K562 (cell line): ENCODE results near the gene TXLNA. TPM values are rescaled to one million over a fixed set of nuclear protein-coding genes. Genes with fewer than 3 reads are reported as not detected.

ENCODE experiments used
- ARID1B ChIP-seq: fragments of 450-650 bp; IDR thresholded peaks from 2 replicates; pipeline ENCODE4 v1.6.1; 2016; ENCODE audit warnings: antibody characterized with exemption, mild to moderate bottlenecking, inconsistent platforms
- BRD9 ChIP-seq: fragments of 450-650 bp; IDR thresholded peaks from 2 replicates; pipeline ENCODE4 v1.6.1; 2018; ENCODE audit warnings: low read depth; ENCODE audit not compliant: partially characterized antibody
- CBX2 ChIP-seq: fragments of 200-600 bp; sonication (generic); IDR thresholded peaks from one replicate; pipeline ENCODE4 v1.6.1; 2012; ENCODE audit warnings: mild to moderate bottlenecking, low read length, inconsistent platforms; ENCODE audit not compliant: insufficient read depth, poor library complexity, severe bottlenecking
- CREB5 ChIP-seq: fragments of 250-450 bp; sonication (Bioruptor Pico); IDR thresholded peaks from 2 replicates; pipeline ENCODE4 v1.5.0; 2020; ENCODE audit warnings: mild to moderate bottlenecking
- DEAF1 ChIP-seq: fragments of 450-650 bp; formaldehyde crosslinking; IDR thresholded peaks from 2 replicates; pipeline ENCODE4 v1.4.0; 2020; ENCODE audit warnings: mild to moderate bottlenecking, moderate library complexity
- FOXA3 ChIP-seq, 2 experiments: fragments of 450-650 bp in 1 of 2; sonication (generic) in 1 of 2; formaldehyde crosslinking; IDR thresholded peaks in 1 of 2; conservative IDR thresholded peaks in 1 of 2; 2 replicates each; pipeline versions ENCODE4 v1.4.0 to v1.8.0; 2020 to 2022; ENCODE audit warnings: mild to moderate bottlenecking in 2 of 2, missing genetic modification reagents in 1 of 2
- GATAD2A ChIP-seq: fragments of 450-650 bp; IDR thresholded peaks from 2 replicates; pipeline ENCODE4 v1.6.1; 2017
- HIVEP1 ChIP-seq: fragments of 250-450 bp; sonication (Bioruptor Pico); IDR thresholded peaks from 2 replicates; pipeline ENCODE4 v1.4.0; 2020; ENCODE audit warnings: mild to moderate bottlenecking
- POLR2G ChIP-seq: fragments of 200-400 bp; formaldehyde crosslinking; IDR thresholded peaks from 2 replicates; pipeline ENCODE4 v1.6.1; 2017; ENCODE audit warnings: low read depth, mild to moderate bottlenecking, antibody characterized with exemption, low read length, moderate library complexity
- PTTG1 ChIP-seq: fragments of 450-650 bp; IDR thresholded peaks from 2 replicates; pipeline ENCODE4 v1.6.1; 2016; ENCODE audit warnings: low read depth, mild to moderate bottlenecking, missing genetic modification characterization, missing compliant biosample characterization
- SRF ChIP-seq, 2 experiments: fragments of 250-450, 450-650 bp in 1 of 2; sonication (Bioruptor Pico) in 1 of 2; sonication (generic) in 1 of 2; formaldehyde crosslinking; IDR thresholded peaks; 2 replicates each; pipeline versions ENCODE4 v1.5.0 to v1.5.1; 2020 to 2022; ENCODE audit warnings: mild to moderate bottlenecking in 1 of 2, missing genetic modification reagents in 1 of 2
- TSHZ1 ChIP-seq: fragments of 250-450 bp; sonication (Bioruptor Pico); IDR thresholded peaks from 2 replicates; pipeline ENCODE4 v1.4.0; 2020; ENCODE audit warnings: mild to moderate bottlenecking, moderate library complexity
- ZNF140 ChIP-seq: fragments of 250-450 bp; sonication (Bioruptor Pico); IDR thresholded peaks from 2 replicates; pipeline ENCODE4 v1.8.0; 2021; ENCODE audit warnings: moderate library complexity, mild to moderate bottlenecking, inconsistent platforms
- ZNF197 ChIP-seq: fragments of 200-800 bp; sonication (Bioruptor generic); IDR thresholded peaks from 2 replicates; pipeline ENCODE4 v1.6.1; 2016; ENCODE audit warnings: low read depth, missing genetic modification characterization, missing compliant biosample characterization
- ZNF239 ChIP-seq: fragments of 250-450 bp; sonication (Bioruptor Pico); IDR thresholded peaks from 2 replicates; pipeline ENCODE4 v1.4.0; 2020; ENCODE audit warnings: mild to moderate bottlenecking
- ZNF311 ChIP-seq: fragments of 250-450 bp; sonication (Bioruptor Pico); IDR thresholded peaks from 2 replicates; pipeline ENCODE4 v1.4.0; 2020; ENCODE audit warnings: mild to moderate bottlenecking, moderate library complexity
- ZNF354B ChIP-seq: fragments of 250-450 bp; sonication (Bioruptor Pico); IDR thresholded peaks from 2 replicates; pipeline ENCODE4 v1.4.0; 2020
- ZNF764 ChIP-seq: fragments of 250-450 bp; sonication (Bioruptor Pico); IDR thresholded peaks from 2 replicates; pipeline ENCODE4 v1.4.0; 2020; ENCODE audit warnings: low read depth, mild to moderate bottlenecking, moderate library complexity
- ZNF830 ChIP-seq: fragments of 250-450 bp; sonication (Bioruptor Pico); IDR thresholded peaks from 2 replicates; pipeline ENCODE4 v1.5.0; 2021; ENCODE audit warnings: mild to moderate bottlenecking
- ZZZ3 ChIP-seq: fragments of 450-650 bp; IDR thresholded peaks from 2 replicates; pipeline ENCODE4 v1.6.1; 2016; ENCODE audit warnings: antibody characterized with exemption, mild to moderate bottlenecking, moderate library complexity
- polyA plus RNA-seq, 8 experiments: library from polyadenylated mRNA; depleted of rRNA in 4 of 8; stranded (reverse) in 5 of 8; unstranded in 3 of 8; fragments of >200 nt; fragmentation: Nextera tagmentation in 2 of 8; fragmentation: Illumina TruSeq in 1 of 8; extraction: Ambion mirVana in 2 of 8; extraction: Trizol in 1 of 8; gene quantifications; 2 replicates each; pipeline versions ENCODE4 v1.2.1 to v1.2.3, GENCODE V29; 2011 to 2014; ENCODE audit warnings: inconsistent platforms in 1 of 8, missing spikeins in 1 of 8
- total RNA-seq, 7 experiments: library from RNA; depleted of rRNA in 6 of 7; stranded (reverse); fragments of >200 nt in 6 of 7; fragmentation: Illumina TruSeq in 2 of 7; extraction: Trizol in 2 of 7; gene quantifications; 2 replicates each; pipeline versions ENCODE4 v1.2.1 to v1.2.3, GENCODE V29; 2011 to 2021; ENCODE audit warnings: low replicate concordance in 1 of 7
- TF ChIP-seq, protein P1 (sequence below): fragments of 450-650 bp; formaldehyde crosslinking; conservative IDR thresholded peaks from 2 replicates; pipeline ENCODE4 v1.4.0; 2022; ENCODE audit warnings: mild to moderate bottlenecking, missing genetic modification characterization

Gene TXLNA
- total and polyA plus RNA-seq, 9 of the 15 experiments (the other 6 are each of a cell fraction or from before 2014, with no cell fraction given), result 9.2 to 54.5 (median 39.3) TPM

GRCh38 chr1:32179193-32179442 lies 357 bp upstream of the TXLNA start (continued):
- TF ChIP-seq ZZZ3, result no peak
- TF ChIP-seq TSHZ1 (CRISPR knock-in tag), result 0 out of 2 replicates have a peak, but pooled peaks have one; percentile 62
- no peak for TF ChIP-seq POLR2G
- TF ChIP-seq ZNF197 (CRISPR knock-in tag), result 0 out of 2 replicates have a peak, but pooled peaks have one; percentile 39
- peak; percentile 44; the same call in 1 of the 2 replicates for TF ChIP-seq ZNF239
- TF ChIP-seq ZNF764 (CRISPR knock-in tag), result peak; percentile 43; the same call in 1 of the 2 replicates
- TF ChIP-seq BRD9, result no peak
- TF ChIP-seq ZNF830 (CRISPR knock-in tag), result no peak
- TF ChIP-seq SRF (CRISPR knock-in tag; IDR thresholded peaks at IDR 0.05), result 0 out of 4 replicates have a peak, but pooled peaks of 1 of the 2 experiments have one; percentile 55
- TF ChIP-seq CREB5 (CRISPR knock-in tag), result peak; percentile 34; the same call in 1 of the 2 replicates
- TF ChIP-seq DEAF1 (CRISPR knock-in tag), result peak; percentile 30; the same call in 1 of the 2 replicates
- TF ChIP-seq CBX2, result no peak
- no peak for TF ChIP-seq GATAD2A
- 0 out of 4 replicates have a peak, but pooled peaks of 1 of the 2 experiments have one; percentile 7 for TF ChIP-seq FOXA3 (CRISPR knock-in tag; conservative IDR thresholded peaks at IDR 0.05 in 1 of 2, IDR thresholded peaks at IDR 0.05 in 1 of 2)
- TF ChIP-seq ZNF140 (CRISPR knock-in tag), result peak; percentile 60; the same call in 1 of the 2 replicates
- TF ChIP-seq, protein P1, sequence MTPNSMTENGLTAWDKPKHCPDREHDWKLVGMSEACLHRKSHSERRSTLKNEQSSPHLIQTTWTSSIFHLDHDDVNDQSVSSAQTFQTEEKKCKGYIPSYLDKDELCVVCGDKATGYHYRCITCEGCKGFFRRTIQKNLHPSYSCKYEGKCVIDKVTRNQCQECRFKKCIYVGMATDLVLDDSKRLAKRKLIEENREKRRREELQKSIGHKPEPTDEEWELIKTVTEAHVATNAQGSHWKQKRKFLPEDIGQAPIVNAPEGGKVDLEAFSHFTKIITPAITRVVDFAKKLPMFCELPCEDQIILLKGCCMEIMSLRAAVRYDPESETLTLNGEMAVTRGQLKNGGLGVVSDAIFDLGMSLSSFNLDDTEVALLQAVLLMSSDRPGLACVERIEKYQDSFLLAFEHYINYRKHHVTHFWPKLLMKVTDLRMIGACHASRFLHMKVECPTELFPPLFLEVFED (CRISPR knock-in tag), result peak; percentile 70; the same call in 1 of the 2 replicates
- peak; percentile 77 for TF ChIP-seq PTTG1
- peak; percentile 80; the same call in 1 of the 2 replicates for TF ChIP-seq ZNF311 (CRISPR knock-in tag)
- peak; percentile 66; the same call in 1 of the 2 replicates for TF ChIP-seq HIVEP1 (CRISPR knock-in tag)
- 0 out of 2 replicates have a peak, but pooled peaks have one; percentile 29 for TF ChIP-seq ZNF354B (CRISPR knock-in tag)
- 0 out of 2 replicates have a peak, but pooled peaks have one; percentile 20 for TF ChIP-seq ARID1B
